ENCODE results near the gene RBPJ.
"Not testable (repeated sequence)": the region's sequence is repeated elsewhere in the genome, so short reads cannot be mapped to it uniquely, and the experiment has no call there.

The RBPJ gene

DNA sequence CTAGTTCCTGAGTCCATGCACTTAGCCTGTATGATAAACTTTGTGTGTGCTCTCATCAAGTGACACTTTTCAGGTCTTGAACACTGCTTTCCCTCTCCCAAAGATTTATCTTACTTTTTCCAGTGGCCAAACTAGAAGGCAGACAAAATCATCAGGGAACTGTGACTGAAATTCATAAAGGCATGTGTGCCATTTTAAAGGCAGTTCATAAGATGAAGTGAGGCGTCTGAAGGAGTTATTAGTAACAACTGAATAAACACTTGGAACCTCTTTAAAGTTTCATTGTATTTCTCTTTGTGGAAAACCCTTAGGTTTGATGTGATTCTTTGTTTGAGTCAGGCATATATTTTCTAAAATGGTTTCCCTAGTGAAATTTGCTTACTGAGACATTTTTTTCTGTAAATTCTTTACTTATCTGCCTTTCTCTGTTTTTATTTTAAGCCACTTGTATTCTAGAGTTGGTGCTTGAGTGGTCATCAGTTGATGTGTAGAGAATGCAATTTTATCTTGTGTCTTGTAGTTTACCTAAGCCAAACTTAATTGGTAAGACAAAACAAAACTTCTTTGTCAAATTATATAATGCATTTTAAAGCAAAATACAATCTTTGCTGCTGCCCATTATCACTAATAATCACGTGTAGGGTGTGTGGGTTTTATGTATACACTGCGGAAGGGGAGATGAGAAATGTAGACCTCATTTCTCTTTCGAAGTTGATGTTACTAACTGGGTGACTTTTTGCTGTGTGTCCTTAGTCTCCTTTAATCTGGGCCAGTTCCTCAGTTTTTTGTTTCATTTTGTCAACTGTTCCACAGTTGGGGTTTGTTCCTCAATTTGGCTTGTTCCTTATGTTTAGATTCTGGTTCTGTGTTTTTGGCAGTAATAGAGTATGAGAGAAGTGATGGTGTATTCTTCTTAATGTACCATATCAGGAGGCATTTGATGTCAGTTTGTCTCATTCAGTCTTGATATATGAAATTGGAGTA is 56.8 kb downstream of the RBPJ start:
- no peak for DNase-seq

GRCh38 chr4:26379837-26380236 is 59.0 kb downstream of the RBPJ start:
- no peak for DNase-seq

DNA sequence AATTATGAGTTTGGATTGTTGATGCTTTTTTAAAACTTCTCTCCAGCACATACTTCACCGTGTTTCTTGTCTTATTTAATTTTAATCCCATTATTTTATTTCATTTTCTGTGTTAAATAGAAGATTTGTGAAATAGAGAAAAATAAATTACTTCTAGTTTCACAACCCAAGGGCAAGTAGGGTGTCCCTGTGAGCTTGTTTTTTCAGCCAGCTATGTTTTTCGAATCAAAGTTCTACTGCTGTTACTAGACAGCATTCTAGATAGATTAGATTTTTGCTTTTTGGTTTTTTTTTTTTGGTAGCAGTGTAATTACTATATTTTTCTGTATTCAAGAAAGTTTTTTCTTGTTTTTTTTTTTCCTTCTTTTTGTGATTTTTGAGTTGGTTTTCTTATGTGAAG is 59.9 kb downstream of the RBPJ start:
- no peak for DNase-seq

GRCh38 chr4:26384380-26385057 is 63.7 kb downstream of the RBPJ start:
- DNase-seq, result no peak

DNA sequence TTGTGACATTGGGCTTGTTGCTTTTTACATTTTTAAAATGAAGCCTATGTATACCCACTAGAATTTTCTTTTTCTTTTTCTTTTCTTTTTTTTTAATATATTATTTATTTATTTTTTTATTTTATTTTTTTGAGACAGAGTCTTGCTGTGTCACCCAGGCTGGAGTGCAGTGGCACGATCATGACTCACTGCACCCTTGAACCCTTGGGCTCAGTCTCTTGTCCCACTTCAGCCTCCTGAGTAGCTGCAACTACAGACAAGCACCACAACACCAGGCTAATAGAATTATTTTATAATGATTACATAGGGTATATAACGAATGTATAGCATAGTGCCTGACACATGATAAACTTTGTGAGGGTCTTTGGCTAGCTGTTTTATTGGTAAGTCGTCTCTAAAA is 64.9 kb downstream of the RBPJ start:
- no peak for DNase-seq

DNA sequence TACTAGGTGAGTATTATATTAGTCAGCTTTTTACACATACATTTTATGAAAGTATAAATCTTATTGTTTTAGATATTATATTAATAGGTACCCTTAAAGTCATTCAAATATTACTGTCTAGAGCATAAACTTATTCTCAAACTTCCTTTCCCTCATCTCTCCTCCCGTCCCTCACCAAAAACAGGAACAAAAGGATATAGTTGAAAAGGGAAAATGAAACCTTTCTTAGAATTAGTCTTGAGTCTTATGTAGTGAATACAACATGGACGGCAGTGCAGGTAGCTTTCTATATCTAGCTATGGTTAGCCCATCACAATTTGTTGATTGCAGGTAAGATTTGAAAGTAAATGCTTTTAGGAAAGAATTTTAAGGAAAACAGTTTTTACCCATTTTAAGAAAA is 65.6 kb downstream of the RBPJ start:
- no peak for DNase-seq

GRCh38 chr4:26388671-26389070 is 67.9 kb downstream of the RBPJ start:
- DNase-seq, result no peak

DNA sequence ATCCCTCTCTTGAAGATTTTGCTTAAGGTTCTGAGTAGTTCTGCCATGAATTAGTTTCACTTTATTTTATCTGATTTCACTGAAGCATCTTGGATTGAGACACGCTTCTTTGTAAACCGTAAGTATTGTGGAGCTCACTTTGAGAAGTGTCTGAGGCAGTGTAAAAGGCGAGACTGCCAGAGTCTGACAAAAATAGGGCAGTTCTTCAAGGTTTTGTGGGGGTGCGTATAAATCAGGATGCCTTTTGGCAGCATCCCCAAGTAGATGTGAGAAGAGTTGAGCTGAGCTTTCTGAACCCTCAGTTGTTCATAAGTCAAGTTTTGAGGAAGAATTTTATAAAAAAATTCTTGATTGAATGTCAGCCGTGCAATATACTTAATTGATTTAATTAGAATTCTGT is 76.3 kb downstream of the RBPJ start:
- DNase-seq, result no peak

GRCh38 chr4:26400132-26400531 is 79.3 kb downstream of the RBPJ start:
- DNase-seq, result no peak

- not testable (repeated sequence) for DNase-seq
Observed at GRCh38 chr4:26402017-26402416, 81.2 kb downstream of the RBPJ start.

GRCh38 chr4:26402458-26402857 is 81.6 kb downstream of the RBPJ start:
- no peak for DNase-seq

DNA sequence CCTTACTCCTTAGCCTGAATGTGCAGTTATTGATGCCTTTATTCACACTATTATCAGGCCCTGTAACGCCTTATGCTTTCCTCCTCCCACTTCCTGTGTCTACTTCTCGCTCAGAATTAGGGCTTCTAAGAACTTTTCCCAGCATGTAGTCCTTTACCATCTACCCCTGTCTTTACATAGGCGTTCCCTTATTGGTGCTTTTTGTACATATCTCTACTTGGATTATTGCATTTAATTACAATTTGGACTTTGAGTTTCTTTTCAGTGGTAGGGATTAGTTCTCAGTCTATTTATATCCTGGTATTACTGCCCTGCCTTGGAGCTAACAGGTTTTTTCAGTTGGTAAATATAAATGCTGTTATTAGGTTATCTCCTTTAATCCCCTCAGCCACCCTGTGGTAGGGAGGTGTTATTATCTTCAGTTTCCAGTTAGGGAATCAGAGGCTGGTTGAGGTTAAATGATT is 84.0 kb downstream of the RBPJ start:
- no peak for DNase-seq

- DNase-seq, result no peak
Observed at GRCh38 chr4:26406346-26406975, 85.6 kb downstream of the RBPJ start.

DNA sequence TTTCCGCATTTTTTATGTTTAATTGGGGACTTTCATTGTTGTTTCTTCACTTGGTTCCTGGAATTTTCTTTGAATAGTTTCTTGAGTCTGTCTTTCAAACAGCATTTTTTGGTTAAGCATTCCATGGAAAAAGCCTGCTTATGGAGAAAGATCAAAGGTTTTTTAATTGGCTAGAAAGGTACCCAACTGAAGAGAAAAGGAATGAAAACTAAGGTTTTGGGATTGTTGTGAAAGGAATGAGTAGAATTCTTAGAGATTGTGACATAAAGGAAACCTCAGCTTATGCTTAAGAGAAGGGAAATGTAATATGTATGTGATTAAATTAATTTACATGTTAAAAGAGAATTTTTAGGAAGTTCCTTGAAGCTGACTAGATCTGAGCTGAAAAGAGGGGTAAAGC is 86.7 kb downstream of the RBPJ start:
- no peak for DNase-seq

DNA sequence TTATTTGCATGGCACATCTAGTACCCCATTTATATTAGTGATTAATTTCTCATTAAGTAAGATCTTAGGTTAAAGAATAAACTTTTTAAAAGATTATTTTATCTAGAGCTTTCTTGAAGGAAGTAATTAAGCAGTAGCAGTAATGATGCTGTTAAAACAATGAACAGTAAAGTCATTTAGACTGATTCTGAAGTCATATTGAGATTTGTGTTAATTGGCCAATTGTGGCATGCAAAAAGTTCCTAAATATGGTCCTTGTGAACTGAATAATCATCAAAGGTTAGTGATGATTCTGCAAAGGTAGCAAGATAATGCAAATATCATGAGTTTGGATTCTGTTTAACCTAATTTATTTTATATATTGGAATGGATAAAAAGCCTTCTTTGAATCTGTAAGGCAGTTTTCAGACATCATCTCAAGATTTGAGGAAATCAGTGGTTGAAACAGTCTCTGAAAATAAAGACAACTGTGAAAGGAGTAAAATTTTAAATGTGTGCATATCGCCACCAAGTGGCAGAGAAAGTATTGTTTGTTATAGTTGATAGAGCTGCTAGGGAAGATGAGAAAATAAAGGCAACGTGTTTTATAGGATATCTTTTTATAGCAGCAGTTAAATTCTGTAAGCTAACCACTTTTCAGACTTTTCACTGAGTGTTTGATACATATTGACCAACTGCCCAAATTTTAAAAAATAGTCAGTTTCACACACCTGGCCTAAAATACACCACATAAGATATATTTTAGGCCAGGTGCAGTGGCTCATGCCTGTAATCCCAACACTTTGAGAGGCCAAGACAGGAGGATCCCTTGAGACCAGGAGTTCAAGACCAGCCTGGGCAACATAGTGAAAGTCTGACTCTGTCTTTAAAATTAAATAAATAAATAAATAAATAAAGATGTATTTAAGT is 89.8 kb downstream of the RBPJ start:
- DNase-seq, result peak; percentile 58

GRCh38 chr4:26412381-26413372 is 91.9 kb downstream of the RBPJ start:
- DNase-seq, result peak; percentile 80

DNA sequence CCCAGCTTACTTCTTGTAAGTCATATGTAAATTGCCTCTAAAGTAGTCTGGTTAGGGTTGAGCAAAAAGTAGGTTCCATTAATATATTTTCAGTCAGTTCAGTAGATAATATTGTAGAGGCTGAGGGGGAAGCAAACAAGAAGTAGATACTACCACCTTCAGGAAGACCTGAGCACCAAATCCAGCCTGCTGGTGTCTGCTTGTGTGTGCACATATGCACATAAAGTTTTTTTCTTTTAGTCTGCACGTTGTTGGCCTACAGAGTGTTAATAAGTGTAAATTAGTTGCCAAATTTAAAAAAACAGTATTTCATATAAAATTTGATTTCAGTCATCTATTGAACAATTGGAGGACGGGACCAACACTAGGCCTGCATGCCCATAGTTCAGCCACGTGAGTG is 92.8 kb downstream of the RBPJ start:
- no peak for DNase-seq

DNA sequence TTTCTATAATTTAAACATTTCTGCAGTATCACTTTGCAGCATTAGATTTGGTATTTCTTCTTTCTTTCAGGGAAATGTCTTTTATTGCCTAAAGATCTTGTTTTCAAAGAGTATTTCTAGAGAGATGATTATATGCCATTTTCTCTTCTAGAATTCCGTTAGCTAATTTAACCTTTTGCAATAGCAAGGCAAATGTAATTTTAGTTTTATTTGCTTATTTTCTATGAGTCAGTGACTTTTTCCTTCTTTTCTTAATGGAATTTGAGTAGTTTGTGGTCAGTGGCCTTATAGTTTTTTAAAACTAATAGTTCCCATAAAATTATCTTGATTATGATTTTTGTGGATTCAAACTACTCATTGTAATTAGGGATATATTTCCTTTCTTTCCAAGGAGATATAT is 97.3 kb downstream of the RBPJ start:
- no peak for DNase-seq

GRCh38 chr4:26418850-26419249 is 98.0 kb downstream of the RBPJ start:
- DNase-seq, result no peak

GRCh38 chr4:26420438-26420837 is 99.6 kb downstream of the RBPJ start:
- no peak for DNase-seq

GRCh38 chr4:26420913-26421312 is 100.1 kb downstream of the RBPJ start:
- DNase-seq, result peak; percentile 76

Data from NCI-H1092 treated with DMSO at 0.1 percent for 48 hours (cell line).